ENCODE results near the gene MED13L. TPM values are rescaled to one million over a fixed set of nuclear protein-coding genes. Genes with fewer than 3 reads are reported as not detected.

Gene MED13L
- total and polyA plus RNA-seq, 4 donors, result 52.2 to 196 (median 88.6) TPM

DNA sequence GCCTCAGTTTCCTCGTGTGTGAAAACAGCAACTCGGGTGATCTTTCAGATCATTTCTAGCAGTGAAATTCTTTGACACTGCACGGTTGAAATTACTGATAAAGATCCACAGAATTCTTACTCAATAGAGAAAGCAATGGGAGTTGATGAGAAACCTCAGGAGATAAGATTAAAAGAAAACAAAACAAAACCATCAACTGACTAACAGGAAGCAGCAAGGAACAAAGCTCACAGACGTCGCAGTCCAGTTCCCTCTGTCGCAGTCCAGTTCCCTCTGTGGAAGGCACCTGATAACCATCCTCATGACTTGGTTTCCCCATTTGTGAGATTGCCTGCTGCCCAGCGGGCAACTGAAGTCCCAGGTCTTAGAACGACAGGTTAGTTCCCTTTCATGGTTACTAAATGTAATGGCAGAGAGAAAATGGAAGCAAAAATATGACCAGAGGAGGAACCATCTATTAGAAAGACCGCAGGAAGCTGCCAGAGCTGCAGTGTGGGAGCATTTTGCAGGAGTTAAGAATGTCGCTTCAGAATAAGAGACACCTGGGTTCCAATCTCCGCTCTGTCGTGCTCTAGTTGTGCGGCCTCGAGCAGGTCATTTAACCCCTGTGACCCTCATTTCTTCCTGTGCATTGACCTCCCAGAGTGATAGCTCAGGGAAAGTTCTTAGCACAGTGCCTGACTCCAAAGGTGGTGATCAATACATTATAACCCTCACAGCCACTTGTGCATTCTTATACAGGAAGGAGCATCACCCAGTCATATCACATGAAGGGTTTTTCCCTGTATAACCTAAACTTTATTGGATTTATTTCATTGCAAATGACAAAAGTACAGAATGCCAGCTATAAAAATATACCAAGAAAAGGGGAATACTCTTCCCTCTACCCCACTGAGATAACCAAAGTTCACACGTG lies 5.1 kb upstream of the MED13L start:
- peaks cover 7% of the 10 kb centered on the region for H3K4me1 ChIP-seq (ENCODE audit: control insufficient read depth, insufficient read depth, low read length)
- no peaks in the 10 kb centered on the region for H3K9me3 ChIP-seq (ENCODE audit: control insufficient read depth, insufficient read depth, low read length)
- H3K36me3 ChIP-seq (ENCODE audit: control insufficient read depth, insufficient read depth, low read length), result no peaks in the 10 kb centered on the region
- H3K27me3 ChIP-seq (ENCODE audit: control insufficient read depth, insufficient read depth, low read length), result no peaks in the 10 kb centered on the region
- 72% methylated on average over 10 of the region's 15 CpGs for WGBS (ENCODE audit: insufficient coverage)
- no peak overlapping the region for H3K4me3 ChIP-seq (ENCODE audit: low read depth, low read length)
- H3K27ac ChIP-seq (ENCODE audit: low read depth, low read length), result no peak overlapping the region
- no peak for DNase-seq (ENCODE audit: low read depth in 4 of 6, low spot score in 6 of 6)

DNA sequence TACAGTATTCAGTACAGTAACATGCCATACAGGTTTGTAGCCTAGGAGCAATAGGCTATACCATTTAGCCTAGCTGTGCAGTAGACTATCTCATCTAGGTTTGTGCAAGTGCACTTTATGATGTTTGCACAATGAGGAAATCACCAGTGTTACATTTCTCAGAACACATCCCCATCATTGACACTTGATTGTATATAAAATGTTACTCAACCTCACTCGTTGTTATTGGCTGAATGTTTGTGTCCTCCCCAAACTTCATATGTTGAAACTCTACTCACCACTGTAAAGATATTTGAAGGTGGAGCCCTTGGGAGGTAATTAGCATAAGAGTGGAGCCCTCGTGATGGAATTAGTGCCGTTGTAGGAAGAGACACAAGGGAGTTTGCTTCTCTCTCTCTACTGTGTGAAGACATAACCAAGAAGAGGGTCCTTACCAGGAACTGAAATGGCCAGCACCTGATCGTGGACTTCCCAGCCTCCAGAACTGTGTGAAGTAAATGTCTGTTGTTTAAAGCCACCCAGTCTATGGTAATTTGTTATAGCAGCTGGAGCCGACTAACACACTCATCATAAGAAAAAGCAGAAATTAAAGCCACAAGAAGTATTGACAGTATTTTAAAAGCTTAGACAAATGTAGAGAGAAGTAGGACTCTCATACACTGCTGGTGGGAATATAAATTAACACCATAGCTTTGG lies 3.2 kb upstream of the MED13L start:
- Histone ChIP-seq H3K27ac (ENCODE audit: low read depth, low read length) (no peak overlapping the region), H3K4me1 (ENCODE audit: control insufficient read depth, insufficient read depth, low read length) (peaks cover 4% of the 10 kb centered on the region), H3K9me3 (ENCODE audit: control insufficient read depth, insufficient read depth, low read length) (no peaks in the 10 kb centered on the region), H3K4me3 (ENCODE audit: low read depth, low read length) (no peak overlapping the region), H3K27me3 (ENCODE audit: control insufficient read depth, insufficient read depth, low read length) (no peaks in the 10 kb centered on the region), H3K36me3 (ENCODE audit: control insufficient read depth, insufficient read depth, low read length) (no peaks in the 10 kb centered on the region)
- no CpG with 5 or more reads among the region's 5 CpGs for WGBS (ENCODE audit: insufficient coverage)
- DNase-seq (ENCODE audit: low read depth in 4 of 6, low spot score in 6 of 6), result no peak

DNA sequence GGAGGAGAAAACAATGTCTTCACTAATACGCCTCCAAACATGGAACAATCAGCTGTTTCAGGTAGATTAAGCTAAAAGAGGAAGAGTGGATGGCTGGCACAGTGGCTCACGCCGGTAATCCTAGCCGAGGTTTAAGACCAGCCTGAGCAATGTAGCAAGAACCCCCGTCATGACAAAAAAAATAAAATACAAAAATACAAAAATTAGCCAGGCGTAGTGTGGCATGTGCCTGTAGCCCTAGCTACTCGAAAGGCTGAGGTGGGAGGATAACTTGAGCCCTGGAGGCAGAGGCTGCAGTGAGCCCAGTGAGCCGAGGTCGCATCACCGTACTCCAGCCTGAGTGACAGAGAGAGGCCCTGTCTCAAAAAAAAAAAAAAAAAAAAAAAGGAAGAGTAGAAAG lies 1.2 kb upstream of the MED13L start:
- H3K4me3 ChIP-seq (ENCODE audit: low read depth, low read length), result no peak overlapping the region

DNA sequence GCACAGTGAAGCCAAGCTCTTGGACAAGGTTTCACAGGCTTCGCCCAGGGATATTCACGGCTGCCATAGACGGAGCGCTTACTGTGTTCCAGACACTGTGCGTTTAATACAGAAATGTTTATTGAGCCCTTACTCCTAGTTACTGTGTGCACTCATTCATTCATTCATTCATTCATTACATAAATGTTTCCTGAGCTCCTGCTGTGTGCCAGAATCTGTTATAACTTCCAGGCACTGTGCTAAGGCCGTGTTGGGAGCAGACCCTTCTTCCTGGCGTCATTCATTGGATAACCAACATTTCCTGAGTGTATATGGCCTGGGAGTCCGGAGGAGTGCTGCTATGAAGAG lies 760 bp upstream of the MED13L start:
- no peak for DNase-seq (ENCODE audit: low read depth in 4 of 6, low spot score in 6 of 6)
- 31% methylated on average over 7 of the region's 8 CpGs for WGBS (ENCODE audit: insufficient coverage)
- no peak overlapping the region for H3K27ac ChIP-seq (ENCODE audit: low read depth, low read length)
- H3K27me3 ChIP-seq (ENCODE audit: control insufficient read depth, insufficient read depth, low read length), result no peaks in the 10 kb centered on the region
- H3K36me3 ChIP-seq (ENCODE audit: control insufficient read depth, insufficient read depth, low read length), result no peaks in the 10 kb centered on the region
- H3K9me3 ChIP-seq (ENCODE audit: control insufficient read depth, insufficient read depth, low read length), result no peaks in the 10 kb centered on the region
- peaks cover 4% of the 10 kb centered on the region for H3K4me1 ChIP-seq (ENCODE audit: control insufficient read depth, insufficient read depth, low read length)
- peak overlapping the region; percentile 31 for H3K4me3 ChIP-seq (ENCODE audit: low read depth, low read length)

More for the DNA sequence above, 1.2 kb upstream of the MED13L start:
- no peak overlapping the region for H3K27ac ChIP-seq (ENCODE audit: low read depth, low read length)
- H3K36me3 ChIP-seq (ENCODE audit: control insufficient read depth, insufficient read depth, low read length), result no peaks in the 10 kb centered on the region
- no peaks in the 10 kb centered on the region for H3K27me3 ChIP-seq (ENCODE audit: control insufficient read depth, insufficient read depth, low read length)
- no peaks in the 10 kb centered on the region for H3K9me3 ChIP-seq (ENCODE audit: control insufficient read depth, insufficient read depth, low read length)
- no CpG with 5 or more reads among the region's 10 CpGs for WGBS (ENCODE audit: insufficient coverage)
- peaks cover 4% of the 10 kb centered on the region for H3K4me1 ChIP-seq (ENCODE audit: control insufficient read depth, insufficient read depth, low read length)
- no peak for DNase-seq (ENCODE audit: low read depth in 4 of 6, low spot score in 6 of 6)

DNA sequence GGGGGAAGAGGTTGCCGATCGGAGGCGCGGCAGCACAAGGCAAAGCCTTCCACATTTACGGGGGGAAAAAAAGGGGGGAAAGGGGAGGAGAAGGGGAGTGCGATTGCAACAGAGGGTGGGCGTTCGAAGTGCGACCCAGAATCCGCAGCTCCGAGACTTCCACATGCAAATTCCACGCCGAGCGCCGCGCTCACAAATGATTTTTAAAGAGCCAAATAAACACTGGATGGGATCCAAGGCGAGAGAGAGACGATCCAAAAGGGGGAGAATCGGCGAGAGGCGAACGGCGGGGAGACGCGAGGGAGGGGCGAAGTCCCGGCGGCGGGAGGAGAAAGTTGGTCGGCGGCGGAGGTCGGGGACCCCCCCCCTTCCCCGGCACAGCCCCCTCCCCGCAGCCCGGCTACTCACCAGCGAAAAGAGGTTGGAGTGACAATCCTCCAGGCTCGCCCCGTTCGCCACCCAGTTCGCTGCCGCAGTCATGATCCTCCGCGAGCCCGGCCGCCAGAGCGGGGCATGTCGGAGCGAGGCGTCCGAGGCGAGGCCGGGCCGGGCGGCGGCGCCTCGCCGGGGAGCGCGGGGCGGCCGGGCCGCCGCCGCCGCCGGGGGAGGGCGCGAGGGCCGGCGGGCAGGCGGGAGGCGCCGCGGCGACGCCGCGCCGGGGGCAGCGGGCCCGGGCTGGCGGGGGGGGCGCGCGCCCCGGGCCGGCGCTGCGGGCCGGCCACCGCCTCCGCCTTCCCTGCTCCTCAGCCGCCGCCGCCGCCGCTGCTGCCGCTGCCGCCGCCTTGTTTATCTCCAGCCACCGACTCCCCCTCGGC lies 634 bp downstream of the MED13L start:
- WGBS (ENCODE audit: insufficient coverage), result under 1% methylated on average over 83 of the region's 104 CpGs
- DNase-seq (ENCODE audit: low read depth in 4 of 6, low spot score in 6 of 6), result peak in 5 of 6 donors; percentile 49 to 97 (median 74)
- peaks cover 8% of the 10 kb centered on the region for H3K4me1 ChIP-seq (ENCODE audit: control insufficient read depth, insufficient read depth, low read length)

DNA sequence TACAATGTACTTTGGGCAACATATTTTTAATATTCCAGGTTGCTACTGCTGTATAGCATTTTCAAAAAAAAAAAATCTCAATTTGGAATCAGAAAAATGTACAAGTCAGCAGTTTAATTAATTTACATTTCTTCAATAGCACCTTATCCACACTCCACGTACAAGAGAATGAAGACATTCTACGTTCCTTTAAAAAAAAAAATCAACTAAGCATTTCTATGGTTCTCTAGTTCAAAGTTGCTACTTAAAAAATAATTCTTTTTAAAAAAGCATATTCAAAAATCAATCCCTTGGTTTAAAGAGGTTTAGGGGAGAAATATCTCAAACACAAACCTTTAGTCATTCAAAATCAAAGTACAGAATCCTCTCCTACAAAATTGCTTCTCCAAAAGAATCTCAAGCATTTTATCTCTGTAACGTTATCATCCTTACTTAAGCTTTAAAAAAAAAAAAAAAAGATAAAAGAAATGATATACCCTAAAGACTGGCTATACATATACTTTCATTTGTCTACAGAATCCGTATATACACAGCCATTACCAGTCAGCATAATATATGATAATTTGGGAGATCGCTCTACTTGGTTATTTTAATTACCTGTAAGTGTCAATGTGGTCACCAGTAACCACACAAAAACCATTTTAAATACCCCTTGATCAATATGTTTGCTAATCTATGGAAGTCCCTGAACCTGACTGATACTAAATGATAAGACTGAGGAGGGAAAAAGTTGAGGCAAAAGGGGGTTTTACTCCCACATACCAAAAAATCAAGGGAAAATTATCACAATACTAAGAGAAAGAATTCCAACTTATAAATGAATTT lies 2.7 kb downstream of the MED13L start:
- peaks cover 8% of the 10 kb centered on the region for H3K4me1 ChIP-seq (ENCODE audit: control insufficient read depth, insufficient read depth, low read length)
- WGBS (ENCODE audit: insufficient coverage), result no CpG with 5 or more reads among the region's 5 CpGs

More for the DNA sequence above, 634 bp downstream of the MED13L start:
- H3K9me3 ChIP-seq (ENCODE audit: control insufficient read depth, insufficient read depth, low read length), result no peaks in the 10 kb centered on the region
- H3K4me3 ChIP-seq (ENCODE audit: low read depth, low read length), result peak overlapping the region; percentile 75
- H3K36me3 ChIP-seq (ENCODE audit: control insufficient read depth, insufficient read depth, low read length), result no peaks in the 10 kb centered on the region
- H3K27me3 ChIP-seq (ENCODE audit: control insufficient read depth, insufficient read depth, low read length), result no peaks in the 10 kb centered on the region
- H3K27ac ChIP-seq (ENCODE audit: low read depth, low read length), result peak overlapping the region; percentile 92

DNA sequence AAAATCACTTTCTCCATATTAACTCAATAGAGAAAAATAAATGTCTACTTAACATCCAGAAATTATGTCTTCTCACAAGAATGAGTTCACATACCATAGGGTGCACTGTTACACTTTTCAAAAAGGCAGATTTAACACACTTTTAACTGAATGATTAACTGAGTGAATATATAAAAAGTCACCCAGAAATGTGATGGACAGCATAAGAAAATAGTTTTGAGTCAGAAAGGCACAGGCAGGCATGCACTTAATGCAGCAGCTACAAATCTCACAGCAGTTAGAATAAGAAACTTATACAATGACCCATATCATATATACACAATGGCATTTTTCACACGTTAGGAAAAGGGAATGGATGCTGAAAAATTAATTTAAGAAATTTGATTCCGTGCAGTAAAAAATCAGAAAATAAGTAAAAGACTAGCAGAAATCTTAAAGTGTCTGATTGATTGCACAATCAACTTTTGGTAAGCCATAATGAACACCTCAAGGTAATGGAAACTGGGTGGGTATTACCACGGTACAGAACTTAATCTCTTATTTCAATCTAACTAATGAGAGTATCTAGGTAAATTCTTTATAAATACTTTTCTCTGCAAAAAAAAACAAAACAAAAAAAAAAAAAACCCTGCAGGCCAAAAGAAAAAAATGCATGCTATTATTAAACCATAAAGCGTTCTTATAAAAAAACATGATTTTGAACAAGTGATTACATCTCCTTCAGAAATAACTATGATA lies 3.5 kb downstream of the MED13L start:
- Histone ChIP-seq H3K27me3 (ENCODE audit: control insufficient read depth, insufficient read depth, low read length) (no peaks in the 10 kb centered on the region), H3K4me3 (ENCODE audit: low read depth, low read length) (no peak overlapping the region), H3K27ac (ENCODE audit: low read depth, low read length) (no peak overlapping the region), H3K36me3 (ENCODE audit: control insufficient read depth, insufficient read depth, low read length) (no peaks in the 10 kb centered on the region), H3K9me3 (ENCODE audit: control insufficient read depth, insufficient read depth, low read length) (no peaks in the 10 kb centered on the region), H3K4me1 (ENCODE audit: control insufficient read depth, insufficient read depth, low read length) (peaks cover 8% of the 10 kb centered on the region)
- no CpG with 5 or more reads among the region's 4 CpGs for WGBS (ENCODE audit: insufficient coverage)
- no peak for DNase-seq (ENCODE audit: low read depth in 4 of 6, low spot score in 6 of 6)

More for the DNA sequence above, 2.7 kb downstream of the MED13L start:
- DNase-seq (ENCODE audit: low read depth in 4 of 6, low spot score in 6 of 6), result no peak
- Histone ChIP-seq H3K36me3 (ENCODE audit: control insufficient read depth, insufficient read depth, low read length) (no peaks in the 10 kb centered on the region), H3K27me3 (ENCODE audit: control insufficient read depth, insufficient read depth, low read length) (no peaks in the 10 kb centered on the region), H3K9me3 (ENCODE audit: control insufficient read depth, insufficient read depth, low read length) (no peaks in the 10 kb centered on the region), H3K4me3 (ENCODE audit: low read depth, low read length) (peak overlapping the region; percentile 75), H3K27ac (ENCODE audit: low read depth, low read length) (no peak overlapping the region)

DNA sequence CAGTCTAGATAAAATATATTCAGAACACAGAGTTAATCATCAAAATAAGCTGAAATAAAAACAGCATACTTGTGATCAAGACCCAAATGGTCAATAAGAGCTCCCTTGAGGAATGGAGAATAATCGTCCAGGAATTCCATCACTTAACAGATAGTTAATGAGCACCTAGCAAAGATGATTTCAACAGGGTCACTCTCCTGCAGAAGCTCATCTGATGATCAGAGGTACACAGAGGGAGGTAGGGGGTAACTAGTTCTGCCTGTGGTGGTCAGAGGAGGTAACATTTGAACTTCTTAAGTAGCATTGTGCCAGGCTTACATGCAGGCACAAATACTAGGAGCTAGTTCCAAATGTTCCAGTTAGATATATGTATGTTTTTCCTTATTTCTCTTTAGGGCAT lies 9.5 kb downstream of the MED13L start:
- Histone ChIP-seq H3K27ac (ENCODE audit: low read depth, low read length) (no peak overlapping the region), H3K9me3 (ENCODE audit: control insufficient read depth, insufficient read depth, low read length) (no peaks in the 10 kb centered on the region), H3K36me3 (ENCODE audit: control insufficient read depth, insufficient read depth, low read length) (no peaks in the 10 kb centered on the region), H3K4me1 (ENCODE audit: control insufficient read depth, insufficient read depth, low read length) (peaks cover 6% of the 10 kb centered on the region), H3K4me3 (ENCODE audit: low read depth, low read length) (no peak overlapping the region), H3K27me3 (ENCODE audit: control insufficient read depth, insufficient read depth, low read length) (no peaks in the 10 kb centered on the region)
- WGBS (ENCODE audit: insufficient coverage), result no CpG with 5 or more reads among the region's 1 CpG
- DNase-seq (ENCODE audit: low read depth in 4 of 6, low spot score in 6 of 6), result no peak

All from spinal cord (tissue), 10 donors.